ENCODE measurements around the gene PYDC1.

PYDC1 gene

DNA sequence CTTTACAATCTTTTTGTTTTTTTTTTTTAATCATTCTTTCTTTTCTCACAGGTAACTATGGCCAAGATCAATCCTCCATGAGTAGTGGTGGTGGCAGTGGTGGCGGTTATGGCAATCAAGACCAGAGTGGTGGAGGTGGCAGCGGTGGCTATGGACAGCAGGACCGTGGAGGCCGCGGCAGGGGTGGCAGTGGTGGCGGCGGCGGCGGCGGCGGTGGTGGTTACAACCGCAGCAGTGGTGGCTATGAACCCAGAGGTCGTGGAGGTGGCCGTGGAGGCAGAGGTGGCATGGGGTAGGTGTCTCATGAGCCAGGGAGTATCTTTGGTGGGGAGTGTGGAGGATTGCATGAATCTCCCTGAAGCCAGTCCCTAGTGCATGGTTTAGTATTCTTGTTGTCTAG is 32.0 kb downstream of the PYDC1 start:
- Histone ChIP-seq H3K9ac (ENCODE audit: low read depth, low read length, poor library complexity, severe bottlenecking) (no peak overlapping the region), H3K4me3 (ENCODE audit: low read length, poor library complexity, severe bottlenecking) (peak overlapping the region; percentile 65), H3K4me2 (ENCODE audit: low read depth, low read length, poor library complexity, severe bottlenecking) (peak overlapping the region; percentile 95), H3K9me3 (ENCODE audit: insufficient read depth, low read depth, low read length) (no peaks in the 10 kb centered on the region), H3F3A (ENCODE audit: low read depth) (0 out of 2 replicates have a peak, but pooled peaks cover under 1% of the 10 kb centered on the region), H3K4me1 (ENCODE audit: insufficient read depth, low read length, poor library complexity, severe bottlenecking) (peaks cover 62% of the 10 kb centered on the region), H3K79me2 (ENCODE audit: insufficient read depth, low read length) (peaks cover 99% of the 10 kb centered on the region), H3K27me3 (ENCODE audit: insufficient read depth, low read length, poor library complexity, severe bottlenecking) (peaks cover 14% of the 10 kb centered on the region), H4K20me1 (ENCODE audit: insufficient read depth, low read length, poor library complexity, severe bottlenecking) (peaks cover 93% of the 10 kb centered on the region), H3K36me3 (ENCODE audit: insufficient read depth, low read length) (peaks cover 86% of the 10 kb centered on the region), H2AFZ (ENCODE audit: low read length) (no peak overlapping the region), H3K9me2 (replicated peaks; ENCODE audit: low read depth, low read length) (no peaks in the 10 kb centered on the region)
- TF ChIP-seq EZH2phosphoT487 (IDR thresholded peaks at IDR 0.05; ENCODE audit: borderline replicate concordance): no peak
- TF ChIP-seq, protein P1, sequence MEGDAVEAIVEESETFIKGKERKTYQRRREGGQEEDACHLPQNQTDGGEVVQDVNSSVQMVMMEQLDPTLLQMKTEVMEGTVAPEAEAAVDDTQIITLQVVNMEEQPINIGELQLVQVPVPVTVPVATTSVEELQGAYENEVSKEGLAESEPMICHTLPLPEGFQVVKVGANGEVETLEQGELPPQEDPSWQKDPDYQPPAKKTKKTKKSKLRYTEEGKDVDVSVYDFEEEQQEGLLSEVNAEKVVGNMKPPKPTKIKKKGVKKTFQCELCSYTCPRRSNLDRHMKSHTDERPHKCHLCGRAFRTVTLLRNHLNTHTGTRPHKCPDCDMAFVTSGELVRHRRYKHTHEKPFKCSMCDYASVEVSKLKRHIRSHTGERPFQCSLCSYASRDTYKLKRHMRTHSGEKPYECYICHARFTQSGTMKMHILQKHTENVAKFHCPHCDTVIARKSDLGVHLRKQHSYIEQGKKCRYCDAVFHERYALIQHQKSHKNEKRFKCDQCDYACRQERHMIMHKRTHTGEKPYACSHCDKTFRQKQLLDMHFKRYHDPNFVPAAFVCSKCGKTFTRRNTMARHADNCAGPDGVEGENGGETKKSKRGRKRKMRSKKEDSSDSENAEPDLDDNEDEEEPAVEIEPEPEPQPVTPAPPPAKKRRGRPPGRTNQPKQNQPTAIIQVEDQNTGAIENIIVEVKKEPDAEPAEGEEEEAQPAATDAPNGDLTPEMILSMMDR (conservative IDR thresholded peaks at IDR 0.05; ENCODE audit: low read length): no peak

DNA sequence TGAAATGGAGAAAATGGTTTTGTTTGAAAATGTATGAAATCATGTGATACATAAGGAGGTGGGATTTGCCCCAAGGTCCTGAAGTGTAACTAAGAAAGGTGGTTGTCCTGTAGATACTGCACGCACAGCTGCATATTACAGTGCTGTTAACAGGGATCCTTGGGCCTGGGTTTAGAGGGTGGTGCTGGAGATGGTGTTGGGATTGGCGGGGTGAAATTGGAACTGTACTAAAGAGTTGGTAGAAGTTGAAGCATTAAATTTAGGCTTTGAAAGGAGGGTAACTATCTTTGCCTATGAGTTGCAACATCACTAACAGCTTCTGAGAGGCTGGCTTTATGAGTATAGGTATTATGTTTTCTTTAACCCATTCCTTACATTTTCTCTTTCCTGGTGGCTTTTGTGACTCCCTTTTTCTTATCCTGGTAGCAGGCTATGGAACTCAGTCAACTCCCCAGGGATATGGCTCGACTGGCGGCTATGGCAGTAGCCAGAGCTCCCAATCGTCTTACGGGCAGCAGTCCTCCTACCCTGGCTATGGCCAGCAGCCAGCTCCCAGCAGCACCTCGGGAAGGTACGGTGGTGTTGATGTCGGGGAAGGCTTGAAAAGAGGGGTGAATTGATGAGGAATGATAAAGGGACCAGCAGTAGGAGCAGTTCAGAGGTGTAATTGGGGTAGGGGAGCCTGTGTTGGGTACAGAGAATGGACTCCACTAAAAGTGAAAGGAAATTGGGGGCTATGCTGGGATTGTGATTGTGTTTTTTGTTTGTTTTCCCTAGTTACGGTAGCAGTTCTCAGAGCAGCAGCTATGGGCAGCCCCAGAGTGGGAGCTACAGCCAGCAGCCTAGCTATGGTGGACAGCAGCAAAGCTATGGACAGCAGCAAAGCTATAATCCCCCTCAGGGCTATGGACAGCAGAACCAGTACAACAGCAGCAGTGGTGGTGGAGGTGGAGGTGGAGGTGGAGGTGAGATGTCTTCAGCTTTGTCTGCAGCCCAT is 33.2 kb downstream of the PYDC1 start:
- Histone ChIP-seq H3K4me2 (ENCODE audit: low read depth, low read length, poor library complexity, severe bottlenecking) (peak overlapping the region; percentile 95), H3K9ac (ENCODE audit: low read depth, low read length, poor library complexity, severe bottlenecking) (peak overlapping the region; percentile 98), H3K9me2 (replicated peaks; ENCODE audit: low read depth, low read length) (no peaks in the 10 kb centered on the region), H3K36me3 (ENCODE audit: insufficient read depth, low read length) (peaks cover 75% of the 10 kb centered on the region), H3F3A (ENCODE audit: low read depth) (no peaks in the 10 kb centered on the region; the same call in 1 of the 2 replicates), H3K4me1 (ENCODE audit: insufficient read depth, low read length, poor library complexity, severe bottlenecking) (peaks cover 61% of the 10 kb centered on the region), H3K4me3 (ENCODE audit: low read length, poor library complexity, severe bottlenecking) (peak overlapping the region; percentile 98), H3K27me3 (ENCODE audit: insufficient read depth, low read length, poor library complexity, severe bottlenecking) (peaks cover 14% of the 10 kb centered on the region), H3K79me2 (ENCODE audit: insufficient read depth, low read length) (peaks cover 96% of the 10 kb centered on the region), H2AFZ (ENCODE audit: low read length) (no peak overlapping the region), H4K20me1 (ENCODE audit: insufficient read depth, low read length, poor library complexity, severe bottlenecking) (peaks cover 89% of the 10 kb centered on the region), H3K9me3 (ENCODE audit: insufficient read depth, low read depth, low read length) (no peaks in the 10 kb centered on the region)
- TF ChIP-seq EZH2phosphoT487 (IDR thresholded peaks at IDR 0.05; ENCODE audit: borderline replicate concordance): no peak
- TF ChIP-seq, protein P1 (conservative IDR thresholded peaks at IDR 0.05; ENCODE audit: low read length): no peak

DNA sequence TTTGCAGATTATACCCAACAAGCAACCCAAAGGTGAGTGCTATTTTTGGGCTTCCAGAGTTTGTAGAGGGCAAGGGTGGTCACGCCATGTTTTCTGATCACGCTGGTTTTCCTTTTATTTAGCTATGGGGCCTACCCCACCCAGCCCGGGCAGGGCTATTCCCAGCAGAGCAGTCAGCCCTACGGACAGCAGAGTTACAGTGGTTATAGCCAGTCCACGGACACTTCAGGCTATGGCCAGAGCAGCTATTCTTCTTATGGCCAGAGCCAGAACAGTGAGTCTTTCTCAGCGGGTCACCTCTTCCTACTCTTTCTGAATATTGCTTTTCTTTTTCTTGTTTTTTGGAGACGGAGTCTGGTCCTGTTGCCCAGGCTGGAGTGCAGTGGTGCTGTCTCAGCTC is 34.5 kb downstream of the PYDC1 start:
- Histone ChIP-seq H4K20me1 (ENCODE audit: insufficient read depth, low read length, poor library complexity, severe bottlenecking) (peaks cover 78% of the 10 kb centered on the region), H2AFZ (ENCODE audit: low read length) (no peak overlapping the region), H3K4me1 (ENCODE audit: insufficient read depth, low read length, poor library complexity, severe bottlenecking) (peaks cover 56% of the 10 kb centered on the region), H3K27me3 (ENCODE audit: insufficient read depth, low read length, poor library complexity, severe bottlenecking) (peaks cover 14% of the 10 kb centered on the region), H3K36me3 (ENCODE audit: insufficient read depth, low read length) (peaks cover 62% of the 10 kb centered on the region), H3K9ac (ENCODE audit: low read depth, low read length, poor library complexity, severe bottlenecking) (peak overlapping the region; percentile 98), H3K9me3 (ENCODE audit: insufficient read depth, low read depth, low read length) (no peaks in the 10 kb centered on the region), H3K9me2 (replicated peaks; ENCODE audit: low read depth, low read length) (no peaks in the 10 kb centered on the region), H3F3A (ENCODE audit: low read depth) (no peaks in the 10 kb centered on the region; the same call in 1 of the 2 replicates), H3K79me2 (ENCODE audit: insufficient read depth, low read length) (peaks cover 87% of the 10 kb centered on the region), H3K4me3 (ENCODE audit: low read length, poor library complexity, severe bottlenecking) (peak overlapping the region; percentile 98), H3K4me2 (ENCODE audit: low read depth, low read length, poor library complexity, severe bottlenecking) (peak overlapping the region; percentile 95)
- TF ChIP-seq EZH2phosphoT487 (IDR thresholded peaks at IDR 0.05; ENCODE audit: borderline replicate concordance): no peak
- TF ChIP-seq, protein P1 (conservative IDR thresholded peaks at IDR 0.05; ENCODE audit: low read length): no peak
